Adrenal gland (tissue), 5 donors: ENCODE data around the gene CD44.

Source experiments
- POLR2A ChIP-seq, 2 donors: fragments of 450-650 bp; IDR thresholded peaks; one replicate each; pipeline ENCODE4 v1.6.1; 2017; ENCODE audit warnings: antibody characterized with exemption in 2 of 2, mild to moderate bottlenecking in 2 of 2, moderate library complexity in 1 of 2
- TF ChIP-seq, protein P1 (sequence below), 6 experiments: fragments of 450-650 bp in 4 of 6; fragments of 200-600 bp in 2 of 6; sonication (generic) in 1 of 6; IDR thresholded peaks; 1 replicate in 5 of 6; 2 replicates in 1 of 6; pipeline versions ENCODE4 v1.5.1 to v1.8.0; 2016 to 2021; ENCODE audit warnings: antibody characterized with exemption in 6 of 6, mild to moderate bottlenecking in 2 of 6, moderate library complexity in 1 of 6
- donor health status: DM: no; HTN: no; CAD: no.

DNA sequence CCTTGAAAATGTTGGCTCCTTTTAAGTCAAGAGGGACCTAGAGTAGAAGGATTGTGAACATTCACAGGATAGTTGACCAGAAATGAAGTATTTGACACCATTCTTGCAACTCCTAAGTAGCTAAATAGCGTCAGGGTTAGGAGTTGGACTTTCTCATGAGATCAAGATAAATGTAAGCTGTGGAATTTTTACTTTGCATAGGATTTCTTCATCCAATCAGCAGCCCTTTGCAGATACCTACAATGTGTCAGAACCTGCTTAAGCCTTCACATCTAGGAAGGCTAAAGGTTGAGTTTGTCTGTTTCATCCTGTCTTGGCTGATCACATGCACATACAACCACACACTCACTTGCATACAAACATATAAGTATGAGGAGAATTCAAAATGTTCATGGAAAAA is 32.3 kb downstream of the CD44 start:
- TF ChIP-seq, protein P1, sequence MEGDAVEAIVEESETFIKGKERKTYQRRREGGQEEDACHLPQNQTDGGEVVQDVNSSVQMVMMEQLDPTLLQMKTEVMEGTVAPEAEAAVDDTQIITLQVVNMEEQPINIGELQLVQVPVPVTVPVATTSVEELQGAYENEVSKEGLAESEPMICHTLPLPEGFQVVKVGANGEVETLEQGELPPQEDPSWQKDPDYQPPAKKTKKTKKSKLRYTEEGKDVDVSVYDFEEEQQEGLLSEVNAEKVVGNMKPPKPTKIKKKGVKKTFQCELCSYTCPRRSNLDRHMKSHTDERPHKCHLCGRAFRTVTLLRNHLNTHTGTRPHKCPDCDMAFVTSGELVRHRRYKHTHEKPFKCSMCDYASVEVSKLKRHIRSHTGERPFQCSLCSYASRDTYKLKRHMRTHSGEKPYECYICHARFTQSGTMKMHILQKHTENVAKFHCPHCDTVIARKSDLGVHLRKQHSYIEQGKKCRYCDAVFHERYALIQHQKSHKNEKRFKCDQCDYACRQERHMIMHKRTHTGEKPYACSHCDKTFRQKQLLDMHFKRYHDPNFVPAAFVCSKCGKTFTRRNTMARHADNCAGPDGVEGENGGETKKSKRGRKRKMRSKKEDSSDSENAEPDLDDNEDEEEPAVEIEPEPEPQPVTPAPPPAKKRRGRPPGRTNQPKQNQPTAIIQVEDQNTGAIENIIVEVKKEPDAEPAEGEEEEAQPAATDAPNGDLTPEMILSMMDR (IDR thresholded peaks at IDR 0.05): no peak
- TF ChIP-seq POLR2A (IDR thresholded peaks at IDR 0.05): no peak
